ENCODE data around the gene FBLN5.

Gene FBLN5

GRCh38 chr14:91947475-91948184 is at the start of gene FBLN5:
Gene FBLN5 (minus strand): TSS chr14:91947694. CDS start chr14:91947229, 465 bp downstream.
- DNase-seq = peak; percentile 46 to 62

GRCh38 chr14:91996948-91997371 is 49.5 kb upstream of the FBLN5 start:
- no peak for DNase-seq

GRCh38 chr14:91987192-91987591 is 39.7 kb upstream of the FBLN5 start:
- DNase-seq = no peak

- DNase-seq = no peak
Observed at GRCh38 chr14:91985521-91986255, 38.2 kb upstream of the FBLN5 start.

- DNase-seq = no peak
Observed at GRCh38 chr14:91985008-91985407, 37.5 kb upstream of the FBLN5 start.

GRCh38 chr14:91983588-91983987 is 36.1 kb upstream of the FBLN5 start:
- no peak for DNase-seq

GRCh38 chr14:91980157-91980556 is 32.7 kb upstream of the FBLN5 start:
- no peak for DNase-seq

GRCh38 chr14:91977884-91978283 is 30.4 kb upstream of the FBLN5 start:
- DNase-seq = no peak

- DNase-seq = no peak
Observed at GRCh38 chr14:91975763-91976162, 28.3 kb upstream of the FBLN5 start.

- DNase-seq = no peak
Observed at GRCh38 chr14:91971188-91971778, 23.8 kb upstream of the FBLN5 start.

- DNase-seq = no peak
Observed at GRCh38 chr14:91968280-91968679, 20.8 kb upstream of the FBLN5 start.

GRCh38 chr14:91964724-91965123 is 17.2 kb upstream of the FBLN5 start:
- DNase-seq = no peak

- no peak for DNase-seq
Observed at GRCh38 chr14:91964011-91964410, 16.5 kb upstream of the FBLN5 start.

GRCh38 chr14:91963465-91963864 is 16.0 kb upstream of the FBLN5 start:
- no peak for DNase-seq

GRCh38 chr14:91961297-91962220 is 14.1 kb upstream of the FBLN5 start:
- DNase-seq = peak; percentile 27 to 36

- no peak for DNase-seq
Observed at GRCh38 chr14:91957876-91958313, 10.4 kb upstream of the FBLN5 start.

GRCh38 chr14:91956616-91957015 is 9.1 kb upstream of the FBLN5 start:
- no peak for DNase-seq

- DNase-seq = no peak
Observed at GRCh38 chr14:91955168-91955567, 7.7 kb upstream of the FBLN5 start.

GRCh38 chr14:91953170-91953985 is 5.9 kb upstream of the FBLN5 start:
- DNase-seq = no peak

- peak in 1 of 2 experiments; percentile 28 for DNase-seq
Observed at GRCh38 chr14:91946622-91947474, 646 bp downstream of the FBLN5 start.

Measured in activated T-cell treated with anti-CD3 and anti-CD28 coated beads, Interleukin-2, amount 50 U/mL, for 48 hours (primary cell).